HepG2 (cell line): ENCODE measurements around the gene CRHR1. TPM values are rescaled to one million over a fixed set of nuclear protein-coding genes. Genes with fewer than 3 reads are reported as not detected.

ENCODE experiments used
- ATAC-seq: fragments of 200-7000 bp; cut with Tn5 transposase; 3 replicates; pipeline ENCODE4 v1.9.1; 2020; ENCODE audit warnings: mild to moderate bottlenecking, moderate library complexity
- BruUV-seq: library from RNA; stranded (reverse); fragments of 400-500 nt; replicated peaks from 2 replicates; lab custom pipeline; 2021; lab: Mats Ljungman, UMichigan
- CTCF ChIA-PET: fragments of 300-600 bp; formaldehyde crosslinking; extraction: SDS; loops from one replicate; lab custom pipeline; 2021; ENCODE audit warnings: low total read pairs, inconsistent platforms, low intra/inter-chr PET ratio; lab: Yijun Ruan, JAX
- POLR2A ChIA-PET: fragments of 350-600 bp; sonication (Branson Sonifier 250); formaldehyde crosslinking; loops from one replicate; lab custom pipeline; 2020; ENCODE audit warnings: antibody characterized with exemption, inconsistent platforms; lab: Yijun Ruan, JAX
- DNase-seq: peaks from one replicate; pipeline ENCODE4 v3.0.0-alpha.2; 2015; ENCODE audit warnings: low spot score
- FAIRE-seq: peaks from 3 replicates; lab custom pipeline; 2011; peaks lifted over from hg19 to GRCh38; lab: Jason Lieb, UNC
- H2AFZ ChIP-seq: one replicate; pipeline ENCODE4 v1.6.1; 2011; ENCODE audit warnings: low read length, inconsistent platforms
- H3K27ac ChIP-seq: fragments of 300-600 bp; 3 replicates; pipeline ENCODE4 v1.8.0; 2011; ENCODE audit warnings: mixed run types, mild to moderate bottlenecking, mixed read lengths, low read length, inconsistent platforms; ENCODE audit not compliant: insufficient read depth; ENCODE audit errors: extremely low read length
- H3K27me3 ChIP-seq, 2 experiments: fragments of 200-600 bp in 1 of 2; 2 replicates in 1 of 2; 3 replicates in 1 of 2; pipeline versions ENCODE4 v1.6.0 to v1.8.0; 2011; ENCODE audit warnings: low read length in 2 of 2, mild to moderate bottlenecking in 2 of 2, moderate library complexity in 2 of 2, inconsistent platforms in 1 of 2; ENCODE audit not compliant: insufficient read depth in 2 of 2, control insufficient read depth in 1 of 2
- H3K36me3 ChIP-seq, 2 experiments: fragments of 200-600 bp in 1 of 2; replicated peaks in 1 of 2; 2 replicates in 1 of 2; 3 replicates in 1 of 2; pipeline versions ENCODE4 v1.5.1 to v1.8.0; 2011; ENCODE audit warnings: low read length in 2 of 2, inconsistent platforms in 1 of 2; ENCODE audit not compliant: insufficient read depth in 2 of 2, control insufficient read depth in 1 of 2
- H3K4me1 ChIP-seq: 2 replicates; pipeline ENCODE4 v1.5.1; 2012; ENCODE audit warnings: low read length, inconsistent platforms; ENCODE audit not compliant: insufficient read depth
- H3K4me2 ChIP-seq: 2 replicates; pipeline ENCODE4 v1.6.0; 2011; ENCODE audit warnings: low read depth, low read length, inconsistent platforms
- H3K4me3 ChIP-seq, 3 experiments: fragments of 200-600 bp in 1 of 3; sonication (generic), shearing (Covaris generic) in 1 of 3; replicated peaks in 1 of 3; 2 replicates each; pipeline ENCODE4 v1.5.1; 2011 to 2016; ENCODE audit warnings: low read length in 3 of 3, inconsistent platforms in 2 of 3, low read depth in 2 of 3, mild to moderate bottlenecking in 2 of 3, control low read depth in 1 of 3, mixed read lengths in 1 of 3; ENCODE audit not compliant: insufficient read depth in 1 of 3
- H3K79me2 ChIP-seq: one replicate; pipeline ENCODE4 v1.6.1; 2011; ENCODE audit warnings: low read length, inconsistent platforms; ENCODE audit not compliant: insufficient read depth
- H3K9ac ChIP-seq: 2 replicates; pipeline ENCODE4 v1.6.0; 2011; ENCODE audit warnings: mild to moderate bottlenecking, low read depth, low read length, inconsistent platforms; ENCODE audit not compliant: insufficient read depth
- H3K9me3 ChIP-seq: 2 replicates; pipeline ENCODE4 v1.5.1; 2012; ENCODE audit warnings: mild to moderate bottlenecking, low read length
- H4K20me1 ChIP-seq: 2 replicates; pipeline ENCODE4 v1.6.0; 2011; ENCODE audit warnings: inconsistent platforms, mild to moderate bottlenecking, low read length, moderate library complexity; ENCODE audit not compliant: insufficient read depth
- GLI4 ChIP-seq: sonication (generic); formaldehyde crosslinking; IDR thresholded peaks from 2 replicates; pipeline ENCODE4 v1.5.1; 2020; ENCODE audit warnings: missing genetic modification reagents, mild to moderate bottlenecking, moderate library complexity, borderline replicate concordance
- MNT ChIP-seq: fragments of 450-650 bp; IDR thresholded peaks from 2 replicates; pipeline ENCODE4 v1.6.1; 2016
- RAD21 ChIP-seq: fragments of 450-650 bp; formaldehyde crosslinking; IDR thresholded peaks from 2 replicates; pipeline ENCODE4 v1.5.0; 2020; ENCODE audit warnings: mild to moderate bottlenecking
- RXRA ChIP-seq: sonication (generic); formaldehyde crosslinking; IDR thresholded peaks from 2 replicates; pipeline ENCODE4 v1.5.1; 2020; ENCODE audit warnings: missing genetic modification reagents
- ZNF574 ChIP-seq: sonication (generic); formaldehyde crosslinking; IDR thresholded peaks from 2 replicates; pipeline ENCODE4 v1.4.0; 2020; ENCODE audit warnings: missing genetic modification reagents
- ZSCAN25 ChIP-seq: sonication (generic); formaldehyde crosslinking; IDR thresholded peaks from 2 replicates; pipeline ENCODE4 v1.8.0; 2022; ENCODE audit warnings: mild to moderate bottlenecking, missing genetic modification reagents
- WGBS: methylation state at CpG from one replicate; pipeline ENCODE4 v1.1.6; 2017; ENCODE audit warnings: low lambda C conversion rate; 5-methylcytosine and 5-hydroxymethylcytosine counted together
- in situ Hi-C: cut with HindIII; loops from 2 replicates; pipeline ENCODE4 v1.10.0; 2017; ENCODE audit warnings: low pct_unique_long_range_greater_than_20kb; ENCODE audit not compliant: extremely low pct_ligation_motif_present
- intact Hi-C: fragments of 100-400 bp; cut with micrococcal nuclease; formaldehyde crosslinking; loops from one replicate; pipeline ENCODE4 v1.10.0; 2022; ENCODE audit not compliant: unreplicated experiment
- polyA plus RNA-seq, 8 experiments: library from polyadenylated mRNA; depleted of rRNA in 3 of 8; stranded (reverse) in 7 of 8; unstranded in 1 of 8; fragments of >200 nt; fragmentation: Illumina TruSeq in 4 of 8; extraction: Trizol in 4 of 8; gene quantifications; 2 replicates each; pipeline versions ENCODE4 v1.2.1 to v1.2.3, GENCODE V29; 2011 to 2016; ENCODE audit warnings: low read depth in 4 of 8, missing spikeins in 1 of 8, mixed read lengths in 1 of 8; ENCODE audit not compliant: insufficient read depth in 1 of 8
- total RNA-seq, 5 experiments: library from RNA; depleted of rRNA; stranded (reverse); fragments of >200 nt; fragmentation: Illumina TruSeq; extraction: Trizol; gene quantifications; 2 replicates each; pipeline ENCODE4 v1.2.3, GENCODE V29; 2016; ENCODE audit warnings: low read depth in 1 of 5

The CRHR1 gene
- total and polyA plus RNA-seq, 2 of the 13 experiments (the other 11 are each of a cell fraction or from before 2014, with no cell fraction given) = not detected

DNA sequence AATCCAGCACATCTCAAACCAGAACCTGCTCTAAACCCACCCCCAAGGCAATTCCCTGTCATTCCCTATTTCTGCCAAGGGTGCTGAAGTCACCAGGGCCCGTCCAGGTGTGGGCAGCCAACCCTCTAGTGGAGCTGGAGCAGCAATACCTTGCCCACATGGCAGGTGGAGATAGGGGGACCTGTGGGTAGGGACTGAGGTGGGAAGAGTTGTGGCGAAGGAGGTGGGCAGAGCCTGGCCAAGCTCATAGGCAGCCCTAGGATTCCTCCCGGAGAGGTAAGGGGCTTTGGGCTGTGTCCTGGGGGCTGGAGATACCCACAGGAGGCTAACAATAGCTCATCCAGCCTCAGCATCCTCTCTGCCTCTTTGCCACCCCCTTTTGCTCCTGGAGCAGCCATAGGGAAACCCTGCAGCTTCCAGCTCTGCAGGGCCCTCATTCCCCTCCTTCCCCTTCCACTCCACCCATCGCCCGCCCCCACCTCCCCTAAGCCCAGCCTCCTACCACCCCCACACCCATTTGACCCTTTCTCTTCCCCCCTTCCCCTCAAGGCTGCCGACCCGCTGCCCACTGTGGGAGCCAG lies 30.4 kb upstream of the CRHR1 start (continued):
- TF ChIP-seq RAD21 (no peak), RXRA (CRISPR knock-in tag) (no peak), ZNF574 (no peak)

DNA sequence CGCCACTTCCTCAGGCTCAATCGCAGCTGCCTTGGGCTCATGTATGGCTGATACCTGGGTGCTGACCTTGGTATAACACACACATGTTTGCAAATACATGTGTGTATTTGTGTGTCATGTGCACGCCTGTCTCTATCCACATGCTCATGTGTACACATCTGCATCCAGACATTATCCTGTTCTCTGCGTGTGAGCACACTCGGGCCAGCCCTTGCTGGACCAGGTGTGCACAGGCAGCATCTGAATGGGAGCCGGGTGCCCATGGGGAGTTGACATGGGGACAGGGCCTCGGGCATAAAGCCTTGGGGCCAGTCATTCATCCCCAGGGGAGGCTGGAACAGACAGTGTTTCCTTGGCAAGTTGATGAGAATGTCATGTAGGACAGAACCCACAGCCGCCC lies 29.1 kb upstream of the CRHR1 start:
- FAIRE-seq = no peak
- H3K9me3 ChIP-seq = no peaks in the 10 kb centered on the region
- H3K9ac ChIP-seq = no peak overlapping the region
- ATAC-seq = no peak
- 31% methylated on average over 7 of the region's 8 CpGs for WGBS
- BruUV-seq = no TSS peak
- CTCF ChIA-PET = no interaction called here
- no peak overlapping the region for H3K4me2 ChIP-seq
- POLR2A ChIA-PET = no interaction called here
- peaks cover 6 to 63% of the 10 kb centered on the region in 2 experiments for H3K27me3 ChIP-seq
- intact Hi-C loops (no loop called here), in situ Hi-C loops (no loop called here)
- H3K36me3 ChIP-seq = no peaks in the 10 kb centered on the region
- TF ChIP-seq ZSCAN25 (CRISPR knock-in tag) = no peak
- peak; percentile 72 for TF ChIP-seq MNT
- no peak for TF ChIP-seq GLI4
- no peak overlapping the region for H2AFZ ChIP-seq
- H3K27ac ChIP-seq = no peak overlapping the region
- no peak overlapping the region for H3K4me3 ChIP-seq
- H4K20me1 ChIP-seq = no peaks in the 10 kb centered on the region; the same call in 1 of the 2 replicates
- H3K4me1 ChIP-seq = no peaks in the 10 kb centered on the region
- H3K79me2 ChIP-seq = no peaks in the 10 kb centered on the region
- DNase-seq = no peak
